Caco-2 (cell line): ENCODE results near the gene CYB5A. TPM values are rescaled to one million over a fixed set of nuclear protein-coding genes. Genes with fewer than 3 reads are reported as not detected.

ENCODE experiments used
- BruUV-seq: library from RNA; stranded (reverse); fragments of 400-500 nt; replicated peaks from 2 replicates; lab custom pipeline; 2021; lab: Mats Ljungman, UMichigan
- CTCF ChIA-PET: fragments of 300-600 bp; sonication (Branson Sonifier 250); formaldehyde crosslinking; loops from one replicate; lab custom pipeline; 2022; ENCODE audit warnings: antibody characterized with exemption; lab: Charles Lee
- POLR2A ChIA-PET: fragments of 300-600 bp; sonication (Branson Sonifier 250); formaldehyde crosslinking; loops from one replicate; lab custom pipeline; 2022; ENCODE audit warnings: antibody characterized with exemption; lab: Charles Lee
- DNase-seq, 2 experiments: peaks; one replicate each; pipeline versions ENCODE4 v3.0.0 to v3.0.0-alpha.2; 2020 to 2022
- H3K27me3 ChIP-seq: replicated peaks from 2 replicates; pipeline ENCODE4 v1.6.0; 2011; ENCODE audit warnings: low read length; ENCODE audit not compliant: control insufficient read depth, insufficient read depth
- H3K36me3 ChIP-seq: 2 replicates; pipeline ENCODE4 v1.5.1; 2011; ENCODE audit warnings: low read length; ENCODE audit not compliant: control insufficient read depth, insufficient read depth
- H3K4me1 ChIP-seq: fragments of 250-450 bp; sonication (Bioruptor Pico); 2 replicates; pipeline ENCODE4 v1.5.1; 2020; ENCODE audit warnings: mild to moderate bottlenecking
- H3K4me3 ChIP-seq: 2 replicates; pipeline ENCODE4 v1.5.1; 2011; ENCODE audit warnings: low read depth, mild to moderate bottlenecking, control low read depth, low read length
- H3K9me3 ChIP-seq: fragments of 250-450 bp; sonication (Bioruptor Pico); 2 replicates; pipeline ENCODE4 v1.5.1; 2020; ENCODE audit warnings: mild to moderate bottlenecking, moderate library complexity
- H3K27ac Mint-ChIP-seq: one replicate; pipeline ENCODE4 v1.8.0; 2022; ENCODE audit warnings: mixed read lengths; ENCODE audit not compliant: unreplicated experiment
- H3K27me3 Mint-ChIP-seq: one replicate; pipeline ENCODE4 v1.8.0; 2022; ENCODE audit warnings: mixed read lengths; ENCODE audit not compliant: insufficient read depth, unreplicated experiment
- H3K36me3 Mint-ChIP-seq: one replicate; pipeline ENCODE4 v1.8.0; 2022; ENCODE audit warnings: mild to moderate bottlenecking, mixed read lengths; ENCODE audit not compliant: insufficient read depth, unreplicated experiment
- H3K4me1 Mint-ChIP-seq: one replicate; pipeline ENCODE4 v1.8.0; 2022; ENCODE audit warnings: low read depth, mixed read lengths; ENCODE audit not compliant: unreplicated experiment
- H3K4me3 Mint-ChIP-seq: one replicate; pipeline ENCODE4 v1.8.0; 2022; ENCODE audit warnings: mild to moderate bottlenecking, moderate library complexity, mixed read lengths; ENCODE audit not compliant: unreplicated experiment
- H3K9me3 Mint-ChIP-seq: one replicate; pipeline ENCODE4 v1.8.0; 2022; ENCODE audit warnings: mixed read lengths; ENCODE audit not compliant: unreplicated experiment
- CTCF ChIP-seq, 2 experiments: fragments of 200-600 bp in 1 of 2; IDR thresholded peaks; 1 replicate in 1 of 2; 2 replicates in 1 of 2; pipeline versions ENCODE4 v1.5.1 to v1.8.0; 2011 to 2022; ENCODE audit warnings: antibody characterized with exemption in 1 of 2, control low read depth in 1 of 2, inconsistent platforms in 1 of 2, low read depth in 1 of 2, low read length in 1 of 2, mild to moderate bottlenecking in 1 of 2, moderate library complexity in 1 of 2; ENCODE audit not compliant: insufficient read depth in 1 of 2, severe bottlenecking in 1 of 2, unreplicated experiment in 1 of 2
- intact Hi-C: fragments of 100-400 bp; cut with micrococcal nuclease; formaldehyde crosslinking; loops from one replicate; pipeline ENCODE4 v1.10.0; 2022; ENCODE audit not compliant: unreplicated experiment
- total RNA-seq: library from RNA; stranded (reverse); gene quantifications from 2 replicates; pipeline ENCODE4 v1.2.3, GENCODE V29; 2022

Gene CYB5A
- total RNA-seq, 1 experiment from 2014 or later: 103 TPM

- no TSS peak for BruUV-seq
- H3K9me3 ChIP-seq: no peaks in the 10 kb centered on the region
- H3K4me3 Mint-ChIP-seq: no peak overlapping the region
- no peak for TF ChIP-seq CTCF (IDR thresholded peaks at IDR 0.05; ENCODE audit: insufficient read depth in 1 of 2, low read depth in 1 of 2, low read length in 1 of 2, severe bottlenecking in 1 of 2, unreplicated experiment in 1 of 2)
- no peak for DNase-seq
- no peaks in the 10 kb centered on the region for H3K27me3 Mint-ChIP-seq
- no peaks in the 10 kb centered on the region for H3K27me3 ChIP-seq
- CTCF ChIA-PET: no interaction called here
- no peak overlapping the region for H3K4me3 ChIP-seq
- POLR2A ChIA-PET: no interaction called here
- intact Hi-C loops: no loop called here
- H3K4me1 Mint-ChIP-seq: peaks cover 18% of the 10 kb centered on the region
- no peaks in the 10 kb centered on the region for H3K36me3 Mint-ChIP-seq
- H3K4me1 ChIP-seq: peaks cover 13% of the 10 kb centered on the region
- H3K27ac Mint-ChIP-seq: no peak overlapping the region
- H3K9me3 Mint-ChIP-seq: peaks cover 18% of the 10 kb centered on the region
- H3K36me3 ChIP-seq: no peaks in the 10 kb centered on the region
Measured at GRCh38 chr18:74336656-74337055, 44.9 kb upstream of the CYB5A start.

GRCh38 chr18:74334242-74334893 lies 42.6 kb upstream of the CYB5A start:
- Histone ChIP-seq H3K36me3 (no peaks in the 10 kb centered on the region), H3K27me3 (no peaks in the 10 kb centered on the region), H3K9me3 (no peaks in the 10 kb centered on the region), H3K4me1 (peaks cover 13% of the 10 kb centered on the region), H3K4me3 (no peak overlapping the region)
- TF ChIP-seq CTCF (IDR thresholded peaks at IDR 0.05; ENCODE audit: insufficient read depth in 1 of 2, low read depth in 1 of 2, low read length in 1 of 2, severe bottlenecking in 1 of 2, unreplicated experiment in 1 of 2): no peak
- intact Hi-C loops: no loop called here
- H3K4me1 Mint-ChIP-seq: peaks cover 24% of the 10 kb centered on the region
- ChIA-PET POLR2A (no interaction called here), CTCF (no interaction called here)
- H3K9me3 Mint-ChIP-seq: peaks cover 18% of the 10 kb centered on the region
- H3K4me3 Mint-ChIP-seq: peak overlapping the region; percentile 15
- no peaks in the 10 kb centered on the region for H3K27me3 Mint-ChIP-seq
- H3K27ac Mint-ChIP-seq: peak overlapping the region; percentile 42
- H3K36me3 Mint-ChIP-seq: no peaks in the 10 kb centered on the region
- no peak for DNase-seq
- BruUV-seq: no TSS peak

GRCh38 chr18:74333091-74333490 lies 41.3 kb upstream of the CYB5A start:
- ChIA-PET CTCF (no interaction called here), POLR2A (no interaction called here)
- intact Hi-C loops: no loop called here
- H3K36me3 Mint-ChIP-seq: no peaks in the 10 kb centered on the region
- BruUV-seq: no TSS peak
- H3K27me3 Mint-ChIP-seq: no peaks in the 10 kb centered on the region
- Histone ChIP-seq H3K4me3 (no peak overlapping the region), H3K9me3 (no peaks in the 10 kb centered on the region), H3K4me1 (peaks cover 13% of the 10 kb centered on the region), H3K36me3 (no peaks in the 10 kb centered on the region), H3K27me3 (no peaks in the 10 kb centered on the region)
- H3K9me3 Mint-ChIP-seq: peaks cover 18% of the 10 kb centered on the region
- H3K4me1 Mint-ChIP-seq: peaks cover 24% of the 10 kb centered on the region
- H3K4me3 Mint-ChIP-seq: no peak overlapping the region
- TF ChIP-seq CTCF (IDR thresholded peaks at IDR 0.05; ENCODE audit: insufficient read depth in 1 of 2, low read depth in 1 of 2, low read length in 1 of 2, severe bottlenecking in 1 of 2, unreplicated experiment in 1 of 2): no peak
- no peak for DNase-seq
- no peak overlapping the region for H3K27ac Mint-ChIP-seq
